ENCODE data around the gene ATP6V0E1.

DNA sequence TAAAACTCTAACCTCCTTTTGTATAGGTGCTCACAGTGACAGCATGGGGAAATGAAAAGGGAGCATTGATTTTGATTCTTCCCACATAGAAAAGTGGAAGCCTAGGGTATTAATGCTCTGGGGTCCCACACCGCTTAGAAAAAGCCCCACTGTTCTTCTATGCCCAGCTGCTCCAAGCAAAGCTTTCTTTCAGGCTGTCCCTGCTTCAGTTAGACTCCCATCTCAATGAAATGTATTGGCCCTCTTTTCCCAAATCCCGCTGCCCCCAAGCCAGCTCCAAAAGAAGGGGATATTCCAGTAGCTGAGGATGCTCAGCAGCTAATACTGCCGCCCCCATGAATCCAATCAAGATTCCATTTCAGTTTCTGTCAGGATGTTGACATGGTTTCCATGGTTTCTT is 55.6 kb downstream of the ATP6V0E1 start:
- TF ChIP-seq, protein P1, sequence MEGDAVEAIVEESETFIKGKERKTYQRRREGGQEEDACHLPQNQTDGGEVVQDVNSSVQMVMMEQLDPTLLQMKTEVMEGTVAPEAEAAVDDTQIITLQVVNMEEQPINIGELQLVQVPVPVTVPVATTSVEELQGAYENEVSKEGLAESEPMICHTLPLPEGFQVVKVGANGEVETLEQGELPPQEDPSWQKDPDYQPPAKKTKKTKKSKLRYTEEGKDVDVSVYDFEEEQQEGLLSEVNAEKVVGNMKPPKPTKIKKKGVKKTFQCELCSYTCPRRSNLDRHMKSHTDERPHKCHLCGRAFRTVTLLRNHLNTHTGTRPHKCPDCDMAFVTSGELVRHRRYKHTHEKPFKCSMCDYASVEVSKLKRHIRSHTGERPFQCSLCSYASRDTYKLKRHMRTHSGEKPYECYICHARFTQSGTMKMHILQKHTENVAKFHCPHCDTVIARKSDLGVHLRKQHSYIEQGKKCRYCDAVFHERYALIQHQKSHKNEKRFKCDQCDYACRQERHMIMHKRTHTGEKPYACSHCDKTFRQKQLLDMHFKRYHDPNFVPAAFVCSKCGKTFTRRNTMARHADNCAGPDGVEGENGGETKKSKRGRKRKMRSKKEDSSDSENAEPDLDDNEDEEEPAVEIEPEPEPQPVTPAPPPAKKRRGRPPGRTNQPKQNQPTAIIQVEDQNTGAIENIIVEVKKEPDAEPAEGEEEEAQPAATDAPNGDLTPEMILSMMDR (IDR thresholded peaks at IDR 0.05), result no peak
- no peak for TF ChIP-seq POLR2AphosphoS5 (IDR thresholded peaks at IDR 0.05)

Data from prostate gland (tissue), 2 donors.